Stimulated activated CD4-positive, alpha-beta T cell treated with anti-CD3 and anti-CD28 coated beads, Interleukin-15, amount 100 ng/mL, for 24 hours (primary cell): ENCODE results near the gene RCSD1.
"Not testable (repeated sequence)": the region's sequence is repeated elsewhere in the genome, so short reads cannot be mapped to it uniquely, and the experiment has no call there.

ENCODE experiments used
- DNase-seq: peaks from one replicate; pipeline ENCODE4 v3.0.0-alpha.2; 2020

RCSD1 gene

GRCh38 chr1:167629681-167630567, at the start of gene RCSD1:
Gene RCSD1 (plus strand): TSS chr1:167630232. CDS start chr1:167630424, 192 bp downstream.
- DNase-seq: peak; percentile 81

- DNase-seq: no peak
Observed at GRCh38 chr1:167582064-167582463, 48.0 kb upstream of the RCSD1 start.

GRCh38 chr1:167582722-167583121, 47.3 kb upstream of the RCSD1 start:
- no peak for DNase-seq

GRCh38 chr1:167584581-167584980, 45.5 kb upstream of the RCSD1 start:
- no peak for DNase-seq

- no peak for DNase-seq
Observed at GRCh38 chr1:167587342-167587741, 42.7 kb upstream of the RCSD1 start.

GRCh38 chr1:167587872-167588271, 42.2 kb upstream of the RCSD1 start:
- no peak for DNase-seq

- DNase-seq: no peak
Observed at GRCh38 chr1:167588361-167588760, 41.7 kb upstream of the RCSD1 start.

- no peak for DNase-seq
Observed at GRCh38 chr1:167592475-167592874, 37.6 kb upstream of the RCSD1 start.

GRCh38 chr1:167593860-167594259, 36.2 kb upstream of the RCSD1 start:
- DNase-seq: no peak

GRCh38 chr1:167594822-167595221, 35.2 kb upstream of the RCSD1 start:
- DNase-seq: no peak

GRCh38 chr1:167599957-167600581, 30.0 kb upstream of the RCSD1 start:
- peak; percentile 45 for DNase-seq

- DNase-seq: peak; percentile 20
Observed at GRCh38 chr1:167601442-167602383, 28.3 kb upstream of the RCSD1 start.

- peak; percentile 32 for DNase-seq
Observed at GRCh38 chr1:167602840-167603239, 27.2 kb upstream of the RCSD1 start.

- no peak for DNase-seq
Observed at GRCh38 chr1:167605576-167605975, 24.5 kb upstream of the RCSD1 start.

- DNase-seq: no peak
Observed at GRCh38 chr1:167611983-167612382, 18.0 kb upstream of the RCSD1 start.

GRCh38 chr1:167612587-167613385, 17.2 kb upstream of the RCSD1 start:
- no peak for DNase-seq

GRCh38 chr1:167613984-167614383, 16.0 kb upstream of the RCSD1 start:
- DNase-seq: not testable (repeated sequence)

GRCh38 chr1:167614851-167615250, 15.2 kb upstream of the RCSD1 start:
- DNase-seq: no peak

GRCh38 chr1:167616521-167616920, 13.5 kb upstream of the RCSD1 start:
- DNase-seq: no peak

GRCh38 chr1:167617153-167618147, 12.6 kb upstream of the RCSD1 start:
- peak; percentile 30 for DNase-seq

GRCh38 chr1:167618366-167618765, 11.7 kb upstream of the RCSD1 start:
- no peak for DNase-seq
